ENCODE data around the gene BBS12.

DNA sequence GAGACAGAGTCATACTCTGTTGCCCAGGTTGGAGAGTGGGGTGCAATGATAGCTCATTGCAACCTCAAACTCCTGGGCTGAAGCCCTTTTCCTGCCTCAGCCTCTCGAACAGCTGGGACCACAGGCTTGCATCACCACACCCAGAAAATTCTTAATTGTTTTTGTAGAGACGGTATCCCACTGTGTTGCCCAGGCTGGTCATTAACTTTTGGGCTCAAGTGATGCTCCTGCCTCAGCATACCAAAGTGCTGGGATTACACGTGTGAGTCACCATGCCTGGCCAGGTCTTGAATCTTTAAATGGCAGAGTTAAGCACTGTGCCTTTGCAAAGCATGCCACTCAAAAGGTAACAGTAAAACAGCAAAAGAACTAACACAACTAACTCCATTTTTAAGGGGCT lies 28.6 kb upstream of the BBS12 start:
- TF ChIP-seq, protein P1, sequence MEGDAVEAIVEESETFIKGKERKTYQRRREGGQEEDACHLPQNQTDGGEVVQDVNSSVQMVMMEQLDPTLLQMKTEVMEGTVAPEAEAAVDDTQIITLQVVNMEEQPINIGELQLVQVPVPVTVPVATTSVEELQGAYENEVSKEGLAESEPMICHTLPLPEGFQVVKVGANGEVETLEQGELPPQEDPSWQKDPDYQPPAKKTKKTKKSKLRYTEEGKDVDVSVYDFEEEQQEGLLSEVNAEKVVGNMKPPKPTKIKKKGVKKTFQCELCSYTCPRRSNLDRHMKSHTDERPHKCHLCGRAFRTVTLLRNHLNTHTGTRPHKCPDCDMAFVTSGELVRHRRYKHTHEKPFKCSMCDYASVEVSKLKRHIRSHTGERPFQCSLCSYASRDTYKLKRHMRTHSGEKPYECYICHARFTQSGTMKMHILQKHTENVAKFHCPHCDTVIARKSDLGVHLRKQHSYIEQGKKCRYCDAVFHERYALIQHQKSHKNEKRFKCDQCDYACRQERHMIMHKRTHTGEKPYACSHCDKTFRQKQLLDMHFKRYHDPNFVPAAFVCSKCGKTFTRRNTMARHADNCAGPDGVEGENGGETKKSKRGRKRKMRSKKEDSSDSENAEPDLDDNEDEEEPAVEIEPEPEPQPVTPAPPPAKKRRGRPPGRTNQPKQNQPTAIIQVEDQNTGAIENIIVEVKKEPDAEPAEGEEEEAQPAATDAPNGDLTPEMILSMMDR (IDR thresholded peaks at IDR 0.05), result no peak
- TF ChIP-seq POLR2A (IDR thresholded peaks at IDR 0.05), result no peak
